ENCODE measurements around the gene SBF2.

DNA sequence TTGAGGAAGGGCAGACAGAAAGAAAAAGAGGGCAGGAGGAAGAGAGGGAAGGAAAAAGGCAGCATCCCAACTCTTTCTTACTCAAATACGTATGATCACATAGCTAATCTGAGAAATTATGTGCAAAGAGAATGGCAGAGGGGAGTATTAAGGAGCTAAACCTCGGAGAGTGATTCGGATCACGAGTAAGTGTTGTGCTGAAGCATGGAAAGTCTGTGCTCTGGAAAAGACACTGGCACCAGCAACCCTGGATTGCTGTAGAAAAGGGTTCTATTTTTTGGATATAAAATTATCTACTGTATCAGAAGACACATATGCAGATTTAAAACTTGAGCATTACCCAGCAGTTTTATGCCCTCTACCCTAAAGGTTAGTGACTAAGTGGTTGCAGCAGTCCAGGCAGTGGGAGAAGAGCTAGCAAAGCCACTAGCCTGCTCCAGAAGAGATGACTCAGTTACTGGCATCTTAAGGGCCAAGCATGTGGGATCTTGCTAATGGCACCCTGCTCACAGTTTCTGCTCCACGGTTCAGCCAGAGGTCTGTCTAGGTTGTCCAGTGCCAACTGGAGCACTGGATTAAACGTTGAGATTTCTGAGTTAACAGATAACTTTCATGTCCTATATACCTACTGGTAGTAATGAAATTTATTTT lies 478.4 kb downstream of the SBF2 start:
- TF ChIP-seq CTCF (IDR thresholded peaks at IDR 0.05) (no peak), POLR2A (IDR thresholded peaks at IDR 0.05) (no peak)
